ENCODE data around the gene HSFX4.
"Not testable (repeated sequence)": the region's sequence is repeated elsewhere in the genome, so short reads cannot be mapped to it uniquely, and the experiment has no call there.

HSFX4 gene, protein sequence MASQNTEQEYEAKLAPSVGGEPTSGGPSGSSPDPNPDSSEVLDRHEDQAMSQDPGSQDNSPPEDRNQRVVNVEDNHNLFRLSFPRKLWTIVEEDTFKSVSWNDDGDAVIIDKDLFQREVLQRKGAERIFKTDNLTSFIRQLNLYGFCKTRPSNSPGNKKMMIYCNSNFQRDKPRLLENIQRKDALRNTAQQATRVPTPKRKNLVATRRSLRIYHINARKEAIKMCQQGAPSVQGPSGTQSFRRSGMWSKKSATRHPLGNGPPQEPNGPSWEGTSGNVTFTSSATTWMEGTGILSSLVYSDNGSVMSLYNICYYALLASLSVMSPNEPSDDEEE

GRCh38 chrX:149929400-149929799 is at the start of gene HSFX4:
TSS of gene HSFX4 (plus strand) at chrX:149929573. CDS start at chrX:149929645, 72 bp downstream.
- H3K9ac ChIP-seq (ENCODE audit: low read length); H3K9me3 ChIP-seq (ENCODE audit: control insufficient read depth, low read length); H3K27me3 ChIP-seq (replicated peaks; ENCODE audit: control insufficient read depth, insufficient read depth, low read length); H3K4me1 ChIP-seq (ENCODE audit: control insufficient read depth, insufficient read depth, low read length); DNase-seq (ENCODE audit: low read depth); H3K4me3 ChIP-seq (ENCODE audit: low read length); H3K36me3 ChIP-seq (ENCODE audit: control insufficient read depth, insufficient read depth, low read length, severe bottlenecking): not testable (repeated sequence)

DNA sequence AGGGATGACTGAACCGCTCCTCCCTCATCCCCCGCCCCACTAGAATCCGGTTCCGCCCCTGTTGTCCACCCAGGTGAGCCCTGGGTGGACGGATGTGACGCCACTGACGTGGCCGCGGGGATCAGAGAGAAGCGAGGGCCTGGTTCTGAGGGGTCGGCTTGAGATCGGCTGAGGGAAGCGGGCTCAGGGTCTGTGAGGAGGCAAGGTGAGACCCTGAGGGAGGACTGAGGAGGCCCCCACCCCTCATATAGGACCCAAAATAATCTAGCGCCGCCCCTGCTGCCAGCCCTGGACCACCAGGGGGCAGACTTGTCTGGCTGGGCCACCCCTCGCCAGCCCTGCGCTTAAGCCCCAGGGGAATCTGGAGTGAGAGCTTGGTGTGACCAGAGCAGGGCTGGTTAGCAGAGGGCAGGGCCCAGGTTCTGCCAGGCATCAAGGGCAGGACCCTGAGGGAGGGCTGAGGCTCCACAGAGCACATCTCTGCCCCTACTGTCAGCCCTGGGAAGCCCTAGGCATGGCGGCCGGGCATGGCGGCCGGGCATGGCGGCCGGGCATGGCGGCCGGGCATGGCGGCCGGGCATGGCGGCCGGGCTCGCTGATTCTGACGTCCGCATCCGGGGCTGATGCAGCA is 48.2 kb upstream of the HSFX4 start, which contains the start of gene MAGEA8:
Gene MAGEA8, plus strand, starts transcription at position 103 of the 631 bp plus-strand sequence. CDS start 3,090 bp downstream, outside the sequence.
- Histone ChIP-seq H3K27me3 (replicated peaks; ENCODE audit: control insufficient read depth, insufficient read depth, low read length) (no peaks in the 10 kb centered on the region), H3K4me3 (ENCODE audit: low read length) (no peak within 1 kb of the TSS), H3K9ac (ENCODE audit: low read length) (no peak within 1 kb of the TSS), H3K9me3 (ENCODE audit: control insufficient read depth, low read length) (no peaks in the 10 kb centered on the region), H3K36me3 (ENCODE audit: control insufficient read depth, insufficient read depth, low read length, severe bottlenecking) (no peaks in the 10 kb centered on the region), H3K4me1 (ENCODE audit: control insufficient read depth, insufficient read depth, low read length) (no peaks in the 10 kb centered on the region)
- no peak for DNase-seq (ENCODE audit: low read depth)

DNA sequence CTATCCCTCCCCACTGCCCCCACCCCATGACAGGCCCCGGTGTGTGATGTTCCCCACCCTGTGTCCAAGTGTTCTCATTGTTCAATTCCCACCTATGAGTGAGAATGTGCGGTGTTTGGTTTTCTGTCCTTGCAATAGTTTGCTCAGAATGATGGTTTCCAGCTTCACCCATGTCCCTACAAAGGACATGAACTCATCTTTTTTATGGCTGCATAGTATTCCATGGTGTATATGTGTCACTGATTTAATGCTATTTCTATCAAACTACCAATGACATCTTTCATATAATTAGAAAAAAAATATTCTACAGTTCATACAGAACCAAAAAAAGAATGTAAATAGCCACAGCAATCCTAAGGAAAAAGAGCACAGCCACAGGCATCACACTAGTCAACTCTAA is 38.5 kb upstream of the HSFX4 start:
- not testable (repeated sequence) for DNase-seq (ENCODE audit: low read depth); H3K4me1 ChIP-seq (ENCODE audit: control insufficient read depth, insufficient read depth, low read length); H3K36me3 ChIP-seq (ENCODE audit: control insufficient read depth, insufficient read depth, low read length, severe bottlenecking); H3K9ac ChIP-seq (ENCODE audit: low read length); H3K9me3 ChIP-seq (ENCODE audit: control insufficient read depth, low read length); H3K4me3 ChIP-seq (ENCODE audit: low read length)
- peaks cover 12% of the 10 kb centered on the region for H3K27me3 ChIP-seq (replicated peaks; ENCODE audit: control insufficient read depth, insufficient read depth, low read length)

DNA sequence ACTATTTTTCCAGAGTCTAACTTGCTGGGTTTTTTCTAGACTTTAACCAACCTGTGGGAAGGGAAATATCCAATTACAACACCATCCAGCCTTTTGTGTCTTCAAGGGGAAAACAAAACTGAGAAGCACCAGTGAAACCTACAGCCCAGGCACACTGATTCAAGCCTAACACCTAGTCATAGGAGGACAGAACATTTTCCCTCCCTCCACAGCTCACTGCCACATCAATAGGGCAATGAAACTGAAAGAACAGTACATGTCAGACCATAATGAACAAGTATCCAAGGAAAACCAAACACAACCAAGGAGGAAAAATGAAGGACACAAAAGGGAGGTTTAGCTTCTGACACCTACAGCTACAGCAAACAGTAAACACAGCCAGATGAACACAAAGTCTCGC is 30.8 kb upstream of the HSFX4 start:
- Histone ChIP-seq H3K9ac (ENCODE audit: low read length) (no peak overlapping the region), H3K27me3 (replicated peaks; ENCODE audit: control insufficient read depth, insufficient read depth, low read length) (peaks cover 4% of the 10 kb centered on the region), H3K36me3 (ENCODE audit: control insufficient read depth, insufficient read depth, low read length, severe bottlenecking) (no peaks in the 10 kb centered on the region), H3K4me3 (ENCODE audit: low read length) (no peak overlapping the region), H3K9me3 (ENCODE audit: control insufficient read depth, low read length) (peaks cover 16% of the 10 kb centered on the region), H3K4me1 (ENCODE audit: control insufficient read depth, insufficient read depth, low read length) (no peaks in the 10 kb centered on the region)
- DNase-seq (ENCODE audit: low read depth): no peak

- peaks cover 14% of the 10 kb centered on the region for H3K27me3 ChIP-seq (replicated peaks; ENCODE audit: control insufficient read depth, insufficient read depth, low read length)
- peaks cover 6% of the 10 kb centered on the region for H3K9me3 ChIP-seq (ENCODE audit: control insufficient read depth, low read length)
- H3K4me1 ChIP-seq (ENCODE audit: control insufficient read depth, insufficient read depth, low read length): no peaks in the 10 kb centered on the region
- peak; percentile 24 for DNase-seq (ENCODE audit: low read depth)
- peak overlapping the region; percentile 25 for H3K4me3 ChIP-seq (ENCODE audit: low read length)
- no peaks in the 10 kb centered on the region for H3K36me3 ChIP-seq (ENCODE audit: control insufficient read depth, insufficient read depth, low read length, severe bottlenecking)
- H3K9ac ChIP-seq (ENCODE audit: low read length): no peak overlapping the region
Measured at GRCh38 chrX:149903889-149904748, 25.3 kb upstream of the HSFX4 start.

DNA sequence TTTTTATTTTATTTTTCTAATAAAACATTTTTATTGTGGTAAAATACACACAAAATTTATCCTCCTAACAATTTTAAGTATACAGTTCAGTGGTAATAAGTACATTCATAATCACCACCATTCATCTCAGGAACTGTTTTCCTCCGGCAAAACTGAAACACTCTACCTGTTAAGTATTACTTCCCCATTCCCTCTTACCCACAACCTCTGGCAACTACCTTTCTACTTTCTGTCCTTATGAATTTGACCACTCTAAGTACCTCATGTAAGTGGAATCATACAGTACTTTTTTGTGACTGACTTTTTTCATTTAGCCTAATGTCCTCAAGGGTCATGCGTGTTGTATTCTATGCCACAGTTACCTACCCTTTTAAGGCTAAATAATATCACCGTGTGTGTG is 21.1 kb upstream of the HSFX4 start:
- Histone ChIP-seq H3K36me3 (ENCODE audit: control insufficient read depth, insufficient read depth, low read length, severe bottlenecking) (no peaks in the 10 kb centered on the region), H3K4me3 (ENCODE audit: low read length) (no peak overlapping the region), H3K27me3 (replicated peaks; ENCODE audit: control insufficient read depth, insufficient read depth, low read length) (peaks cover 10% of the 10 kb centered on the region), H3K4me1 (ENCODE audit: control insufficient read depth, insufficient read depth, low read length) (no peaks in the 10 kb centered on the region), H3K9ac (ENCODE audit: low read length) (no peak overlapping the region), H3K9me3 (ENCODE audit: control insufficient read depth, low read length) (peaks cover 2% of the 10 kb centered on the region)
- no peak for DNase-seq (ENCODE audit: low read depth)

- H3K4me3 ChIP-seq (ENCODE audit: low read length): no peak overlapping the region
- peaks cover 10% of the 10 kb centered on the region for H3K27me3 ChIP-seq (replicated peaks; ENCODE audit: control insufficient read depth, insufficient read depth, low read length)
- no peak for DNase-seq (ENCODE audit: low read depth)
- no peaks in the 10 kb centered on the region for H3K36me3 ChIP-seq (ENCODE audit: control insufficient read depth, insufficient read depth, low read length, severe bottlenecking)
- H3K4me1 ChIP-seq (ENCODE audit: control insufficient read depth, insufficient read depth, low read length): no peaks in the 10 kb centered on the region
- peaks cover 2% of the 10 kb centered on the region for H3K9me3 ChIP-seq (ENCODE audit: control insufficient read depth, low read length)
- H3K9ac ChIP-seq (ENCODE audit: low read length): no peak overlapping the region
Measured at GRCh38 chrX:149908727-149909126, 20.6 kb upstream of the HSFX4 start.

GRCh38 chrX:149909324-149910177 is 19.8 kb upstream of the HSFX4 start:
- Histone ChIP-seq H3K36me3 (ENCODE audit: control insufficient read depth, insufficient read depth, low read length, severe bottlenecking) (no peaks in the 10 kb centered on the region), H3K9me3 (ENCODE audit: control insufficient read depth, low read length) (peaks cover 2% of the 10 kb centered on the region)
- no peak for DNase-seq (ENCODE audit: low read depth)

GRCh38 chrX:149910178-149910695 is 19.1 kb upstream of the HSFX4 start:
- H3K9ac ChIP-seq (ENCODE audit: low read length): no peak overlapping the region
- H3K4me3 ChIP-seq (ENCODE audit: low read length): no peak overlapping the region
- no peaks in the 10 kb centered on the region for H3K4me1 ChIP-seq (ENCODE audit: control insufficient read depth, insufficient read depth, low read length)
- H3K9me3 ChIP-seq (ENCODE audit: control insufficient read depth, low read length): peaks cover 2% of the 10 kb centered on the region
- no peak for DNase-seq (ENCODE audit: low read depth)
- H3K36me3 ChIP-seq (ENCODE audit: control insufficient read depth, insufficient read depth, low read length, severe bottlenecking): no peaks in the 10 kb centered on the region
- H3K27me3 ChIP-seq (replicated peaks; ENCODE audit: control insufficient read depth, insufficient read depth, low read length): peaks cover 2% of the 10 kb centered on the region

More at GRCh38 chrX:149909324-149910177, 19.8 kb upstream of the HSFX4 start:
- no peak overlapping the region for H3K9ac ChIP-seq (ENCODE audit: low read length)
- H3K4me3 ChIP-seq (ENCODE audit: low read length): no peak overlapping the region
- no peaks in the 10 kb centered on the region for H3K4me1 ChIP-seq (ENCODE audit: control insufficient read depth, insufficient read depth, low read length)
- peaks cover 9% of the 10 kb centered on the region for H3K27me3 ChIP-seq (replicated peaks; ENCODE audit: control insufficient read depth, insufficient read depth, low read length)

GRCh38 chrX:149916745-149917392 is 12.5 kb upstream of the HSFX4 start:
- H3K9me3 ChIP-seq (ENCODE audit: control insufficient read depth, low read length): peaks cover 2% of the 10 kb centered on the region
- no peaks in the 10 kb centered on the region for H3K36me3 ChIP-seq (ENCODE audit: control insufficient read depth, insufficient read depth, low read length, severe bottlenecking)
- no peak overlapping the region for H3K9ac ChIP-seq (ENCODE audit: low read length)
- no peaks in the 10 kb centered on the region for H3K27me3 ChIP-seq (replicated peaks; ENCODE audit: control insufficient read depth, insufficient read depth, low read length)
- H3K4me3 ChIP-seq (ENCODE audit: low read length): no peak overlapping the region
- no peaks in the 10 kb centered on the region for H3K4me1 ChIP-seq (ENCODE audit: control insufficient read depth, insufficient read depth, low read length)
- DNase-seq (ENCODE audit: low read depth): no peak

All from adipocyte (in vitro differentiated cells).